ENCODE measurements around the gene ASIC3.

ASIC3 gene

GRCh38 chr7:151068069-151068773 is 19.9 kb downstream of the ASIC3 start:
- Histone ChIP-seq H3K27me3 (ENCODE audit: insufficient read depth, low read length) (no peaks in the 10 kb centered on the region), H3K36me3 (ENCODE audit: insufficient read depth, low read length) (peaks cover 68% of the 10 kb centered on the region), H2AFZ (ENCODE audit: low read depth, low read length) (no peak overlapping the region)

GRCh38 chr7:151069841-151070573 is 21.7 kb downstream of the ASIC3 start:
- Histone ChIP-seq H3K4me1 (ENCODE audit: insufficient read depth, low read length) (no peaks in the 10 kb centered on the region), H3K27me3 (ENCODE audit: insufficient read depth, low read length) (no peaks in the 10 kb centered on the region), H3K36me3 (ENCODE audit: insufficient read depth, low read length) (peaks cover 68% of the 10 kb centered on the region), H3K4me3 (ENCODE audit: low read length) (no peak overlapping the region), H2AFZ (ENCODE audit: low read depth, low read length) (no peak overlapping the region), H3K9me3 (ENCODE audit: low read length) (no peaks in the 10 kb centered on the region)

More at GRCh38 chr7:151068069-151068773, 19.9 kb downstream of the ASIC3 start:
- no peaks in the 10 kb centered on the region for H3K4me1 ChIP-seq (ENCODE audit: insufficient read depth, low read length)
- H3K4me3 ChIP-seq (ENCODE audit: low read length), result no peak overlapping the region
- H3K9me3 ChIP-seq (ENCODE audit: low read length), result no peaks in the 10 kb centered on the region

- Histone ChIP-seq H3K4me3 (ENCODE audit: low read length) (no peak overlapping the region), H3K4me1 (ENCODE audit: insufficient read depth, low read length) (no peaks in the 10 kb centered on the region), H2AFZ (ENCODE audit: low read depth, low read length) (no peak overlapping the region), H3K27me3 (ENCODE audit: insufficient read depth, low read length) (no peaks in the 10 kb centered on the region), H3K9me3 (ENCODE audit: low read length) (no peaks in the 10 kb centered on the region), H3K36me3 (ENCODE audit: insufficient read depth, low read length) (peaks cover 67% of the 10 kb centered on the region)
Measured at GRCh38 chr7:151070574-151070960, 22.2 kb downstream of the ASIC3 start.

- Histone ChIP-seq H2AFZ (ENCODE audit: low read depth, low read length) (no peak overlapping the region), H3K9me3 (ENCODE audit: low read length) (no peaks in the 10 kb centered on the region), H3K27me3 (ENCODE audit: insufficient read depth, low read length) (no peaks in the 10 kb centered on the region), H3K4me1 (ENCODE audit: insufficient read depth, low read length) (no peaks in the 10 kb centered on the region), H3K36me3 (ENCODE audit: insufficient read depth, low read length) (peaks cover 64% of the 10 kb centered on the region), H3K4me3 (ENCODE audit: low read length) (no peak overlapping the region)
Measured at GRCh38 chr7:151071032-151071866, 22.9 kb downstream of the ASIC3 start.

GRCh38 chr7:151073990-151074389 is 25.7 kb downstream of the ASIC3 start:
- Histone ChIP-seq H3K36me3 (ENCODE audit: insufficient read depth, low read length) (peaks cover 47% of the 10 kb centered on the region), H3K4me1 (ENCODE audit: insufficient read depth, low read length) (peaks cover 6% of the 10 kb centered on the region), H2AFZ (ENCODE audit: low read depth, low read length) (no peak overlapping the region), H3K27me3 (ENCODE audit: insufficient read depth, low read length) (no peaks in the 10 kb centered on the region), H3K9me3 (ENCODE audit: low read length) (no peaks in the 10 kb centered on the region), H3K4me3 (ENCODE audit: low read length) (no peak overlapping the region)

- Histone ChIP-seq H3K27me3 (ENCODE audit: insufficient read depth, low read length) (no peaks in the 10 kb centered on the region), H3K4me3 (ENCODE audit: low read length) (no peak overlapping the region), H2AFZ (ENCODE audit: low read depth, low read length) (no peak overlapping the region), H3K4me1 (ENCODE audit: insufficient read depth, low read length) (peaks cover 17% of the 10 kb centered on the region), H3K9me3 (ENCODE audit: low read length) (no peaks in the 10 kb centered on the region), H3K36me3 (ENCODE audit: insufficient read depth, low read length) (peaks cover 39% of the 10 kb centered on the region)
Measured at GRCh38 chr7:151074817-151075661, 26.7 kb downstream of the ASIC3 start.

GRCh38 chr7:151075662-151075971 is 27.3 kb downstream of the ASIC3 start:
- Histone ChIP-seq H3K36me3 (ENCODE audit: insufficient read depth, low read length) (peaks cover 34% of the 10 kb centered on the region), H2AFZ (ENCODE audit: low read depth, low read length) (no peak overlapping the region)

GRCh38 chr7:151075978-151076426 is 27.7 kb downstream of the ASIC3 start:
- peaks cover 30% of the 10 kb centered on the region for H3K36me3 ChIP-seq (ENCODE audit: insufficient read depth, low read length)
- no peak overlapping the region for H2AFZ ChIP-seq (ENCODE audit: low read depth, low read length)
- no peaks in the 10 kb centered on the region for H3K9me3 ChIP-seq (ENCODE audit: low read length)
- H3K27me3 ChIP-seq (ENCODE audit: insufficient read depth, low read length), result no peaks in the 10 kb centered on the region
- H3K4me3 ChIP-seq (ENCODE audit: low read length), result no peak overlapping the region
- peaks cover 20% of the 10 kb centered on the region for H3K4me1 ChIP-seq (ENCODE audit: insufficient read depth, low read length)

More at GRCh38 chr7:151075662-151075971, 27.3 kb downstream of the ASIC3 start:
- Histone ChIP-seq H3K9me3 (ENCODE audit: low read length) (no peaks in the 10 kb centered on the region), H3K4me3 (ENCODE audit: low read length) (no peak overlapping the region), H3K4me1 (ENCODE audit: insufficient read depth, low read length) (peaks cover 17% of the 10 kb centered on the region), H3K27me3 (ENCODE audit: insufficient read depth, low read length) (no peaks in the 10 kb centered on the region)

- no peak overlapping the region for H2AFZ ChIP-seq (ENCODE audit: low read depth, low read length)
- no peaks in the 10 kb centered on the region for H3K27me3 ChIP-seq (ENCODE audit: insufficient read depth, low read length)
- no peaks in the 10 kb centered on the region for H3K9me3 ChIP-seq (ENCODE audit: low read length)
- peaks cover 21% of the 10 kb centered on the region for H3K36me3 ChIP-seq (ENCODE audit: insufficient read depth, low read length)
- no peak overlapping the region for H3K4me3 ChIP-seq (ENCODE audit: low read length)
- H3K4me1 ChIP-seq (ENCODE audit: insufficient read depth, low read length), result peaks cover 30% of the 10 kb centered on the region
Measured at GRCh38 chr7:151076863-151077704, 28.8 kb downstream of the ASIC3 start.

- Histone ChIP-seq H2AFZ (ENCODE audit: low read depth, low read length) (no peak overlapping the region), H3K27me3 (ENCODE audit: insufficient read depth, low read length) (no peaks in the 10 kb centered on the region), H3K4me3 (ENCODE audit: low read length) (no peak overlapping the region), H3K36me3 (ENCODE audit: insufficient read depth, low read length) (peaks cover 21% of the 10 kb centered on the region), H3K4me1 (ENCODE audit: insufficient read depth, low read length) (peaks cover 37% of the 10 kb centered on the region), H3K9me3 (ENCODE audit: low read length) (no peaks in the 10 kb centered on the region)
Measured at GRCh38 chr7:151077705-151078232, 29.4 kb downstream of the ASIC3 start.

GRCh38 chr7:151078233-151079040 is 30.1 kb downstream of the ASIC3 start:
- no peaks in the 10 kb centered on the region for H3K27me3 ChIP-seq (ENCODE audit: insufficient read depth, low read length)
- no peaks in the 10 kb centered on the region for H3K9me3 ChIP-seq (ENCODE audit: low read length)
- peaks cover 39% of the 10 kb centered on the region for H3K4me1 ChIP-seq (ENCODE audit: insufficient read depth, low read length)
- H2AFZ ChIP-seq (ENCODE audit: low read depth, low read length), result no peak overlapping the region
- H3K36me3 ChIP-seq (ENCODE audit: insufficient read depth, low read length), result peaks cover 21% of the 10 kb centered on the region
- H3K4me3 ChIP-seq (ENCODE audit: low read length), result no peak overlapping the region
